Heart left ventricle (tissue), 16 donors: ENCODE results near the gene POU4F3. TPM values are rescaled to one million over a fixed set of nuclear protein-coding genes. Genes with fewer than 3 reads are reported as not detected.

Source experiments
- ATAC-seq, 4 donors: fragments of 200-7000 bp; cut with Tn5 transposase; one replicate each; pipeline ENCODE4 v1.9.1; 2020 to 2022; ENCODE audit warnings: moderate library complexity in 4 of 4, mild to moderate bottlenecking in 3 of 4, moderate number of reproducible peaks in 1 of 4
- DNase-seq, 5 donors: peaks; one replicate each; pipeline ENCODE4 v3.0.0-alpha.2; 2020
- H3K27ac ChIP-seq, 12 donors: fragments of 200-600 bp; sonication (generic) in 4 of 12; one replicate each; pipeline versions ENCODE4 v1.5.0 to v1.8.0; 2016 to 2022; ENCODE audit warnings: mild to moderate bottlenecking in 2 of 12
- H3K27me3 ChIP-seq, 9 donors: fragments of 200-600 bp; sonication (generic) in 2 of 9; one replicate each; pipeline versions ENCODE4 v1.5.1 to v1.8.0; 2016 to 2022; ENCODE audit warnings: mild to moderate bottlenecking in 3 of 9
- H3K36me3 ChIP-seq, 9 donors: fragments of 200-600 bp; sonication (generic) in 2 of 9; one replicate each; pipeline versions ENCODE4 v1.5.0 to v1.8.0; 2018 to 2022; ENCODE audit warnings: mild to moderate bottlenecking in 2 of 9
- H3K4me1 ChIP-seq, 12 donors: fragments of 200-600 bp; sonication (generic) in 4 of 12; one replicate each; pipeline versions ENCODE4 v1.5.0 to v1.8.0; 2016 to 2022; ENCODE audit warnings: mild to moderate bottlenecking in 3 of 12
- H3K4me3 ChIP-seq, 12 donors: fragments of 200-600 bp; sonication (generic) in 4 of 12; one replicate each; pipeline versions ENCODE4 v1.5.0 to v1.8.0; 2017 to 2022; ENCODE audit warnings: mild to moderate bottlenecking in 9 of 12, moderate library complexity in 4 of 12
- H3K9me3 ChIP-seq, 12 donors: fragments of 200-600 bp; sonication (generic) in 4 of 12; one replicate each; pipeline versions ENCODE4 v1.5.0 to v1.8.0; 2016 to 2022; ENCODE audit warnings: mild to moderate bottlenecking in 1 of 12
- POLR2A ChIP-seq, 2 donors: fragments of 450-650 bp; IDR thresholded peaks; one replicate each; pipeline ENCODE4 v1.6.1; 2017; ENCODE audit warnings: antibody characterized with exemption in 2 of 2, mild to moderate bottlenecking in 2 of 2, moderate library complexity in 2 of 2
- WGBS, 4 donors: extraction: QIAGEN DNeasy Blood & Tissue Kit in 2 of 4; methylation state at CpG; one replicate each; pipeline versions ENCODE4 v1.1.5 to v1.1.7; 2013 to 2018; 5-methylcytosine and 5-hydroxymethylcytosine counted together
- intact Hi-C, 10 donors: fragments of 100-400 bp; cut with DNase I; formaldehyde crosslinking; loops; one replicate each; pipeline versions ENCODE4 v1.11.1 to v1.14.2; 2022
- polyA plus RNA-seq, 2 donors: library from polyadenylated mRNA; stranded (reverse); fragments of 200-250 nt; gene quantifications; one replicate each; pipeline ENCODE4 v1.2.3, GENCODE V29; 2013
- total RNA-seq, 9 donors: library from RNA; depleted of rRNA in 2 of 9; stranded (reverse); fragments of >200 nt in 2 of 9; fragmentation: NEBNext Ultra II Directional in 3 of 9; extraction: Animal tissue kit (Norgen Biotek cat#: 25700) in 3 of 9; gene quantifications; one replicate each; pipeline versions ENCODE4 v1.1.0 to v1.2.4, GENCODE V29; 2016 to 2023
- TF ChIP-seq, protein P1 (sequence below), 12 donors: fragments of 200-600 bp; sonication (generic) in 4 of 12; IDR thresholded peaks; one replicate each; pipeline versions ENCODE4 v1.5.0 to v1.8.0; 2018 to 2022; ENCODE audit warnings: antibody characterized with exemption in 12 of 12, mild to moderate bottlenecking in 5 of 12
- donor health status: ischemic (EF 13 %, LVEDD 7.1; RV severe dilation, severe dysfunction).
- donor health status: healthy with polysubstance abuse.
- donor health status: DM: no; HTN: yes; CAD: no.
- donor health status: DM: no; HTN: no; CAD: no.
- donor health status: ischemic (EF 25% LVEDD 6.9; RV normal size, moderate dysfunction).
- donor health status: ischemic (EF 25% LVEDD 5.7; RV mildly dilated, moderate dysfunction).
- donor health status: healthy.
- donor health status: DM: yes; HTN: yes; CAD: no.
- donor health status: ischemic (EF 35%, LVEDD 5.7; RV mildly dilated, moderate dysfunction).
- donor health status: nonischemic (EF 11% LVEDD 7.7; RV severe dilation, severe dysfunction).
- donor health status: DM: yes; HTN: yes; CAD: no.
- donor health status: PGD.
- donor health status: ischemic (EF 29% LVEDD 5.4; RV normal size, mild dysfunction).
- donor health status: nonischemic (EF 23%, LVEDD 6.1; RV moderate dilation, normal function).

POU4F3 gene
- total and polyA plus RNA-seq, 11 donors: 0.04 to 0.10 TPM; not detected in 9

DNA sequence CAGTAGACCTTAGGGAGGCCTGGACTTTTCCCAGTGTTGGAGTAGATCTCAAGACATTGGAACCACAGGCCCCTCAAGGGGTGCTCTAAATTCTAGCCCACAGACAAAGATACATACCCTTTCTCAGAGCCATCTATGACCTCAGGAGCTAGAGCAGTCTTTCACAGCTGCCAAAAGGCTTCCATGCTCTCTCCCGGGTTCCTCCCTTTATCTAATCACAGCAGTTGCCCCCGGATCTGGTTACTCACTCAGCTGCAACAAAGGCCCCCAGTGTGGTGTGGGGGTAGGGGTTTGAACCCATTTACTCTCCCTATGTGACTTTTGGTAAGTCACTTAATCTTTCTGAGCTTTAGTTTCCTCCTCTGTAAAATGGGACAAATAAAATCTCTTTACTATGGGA is 27.0 kb downstream of the POU4F3 start:
- intact Hi-C loops: no loop called here
- TF ChIP-seq, protein P1, sequence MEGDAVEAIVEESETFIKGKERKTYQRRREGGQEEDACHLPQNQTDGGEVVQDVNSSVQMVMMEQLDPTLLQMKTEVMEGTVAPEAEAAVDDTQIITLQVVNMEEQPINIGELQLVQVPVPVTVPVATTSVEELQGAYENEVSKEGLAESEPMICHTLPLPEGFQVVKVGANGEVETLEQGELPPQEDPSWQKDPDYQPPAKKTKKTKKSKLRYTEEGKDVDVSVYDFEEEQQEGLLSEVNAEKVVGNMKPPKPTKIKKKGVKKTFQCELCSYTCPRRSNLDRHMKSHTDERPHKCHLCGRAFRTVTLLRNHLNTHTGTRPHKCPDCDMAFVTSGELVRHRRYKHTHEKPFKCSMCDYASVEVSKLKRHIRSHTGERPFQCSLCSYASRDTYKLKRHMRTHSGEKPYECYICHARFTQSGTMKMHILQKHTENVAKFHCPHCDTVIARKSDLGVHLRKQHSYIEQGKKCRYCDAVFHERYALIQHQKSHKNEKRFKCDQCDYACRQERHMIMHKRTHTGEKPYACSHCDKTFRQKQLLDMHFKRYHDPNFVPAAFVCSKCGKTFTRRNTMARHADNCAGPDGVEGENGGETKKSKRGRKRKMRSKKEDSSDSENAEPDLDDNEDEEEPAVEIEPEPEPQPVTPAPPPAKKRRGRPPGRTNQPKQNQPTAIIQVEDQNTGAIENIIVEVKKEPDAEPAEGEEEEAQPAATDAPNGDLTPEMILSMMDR (IDR thresholded peaks at IDR 0.05): no peak
- no peak for TF ChIP-seq POLR2A (IDR thresholded peaks at IDR 0.05)
- Histone ChIP-seq H3K36me3 (no peaks in the 10 kb centered on the region), H3K9me3 (no peaks in the 10 kb centered on the region), H3K4me1 (peaks cover 0 to 6% (median 0%) of the 10 kb centered on the region in 12 donors), H3K27ac (no peak overlapping the region), H3K27me3 (peaks cover 0 to 17% (median 0%) of the 10 kb centered on the region in 9 donors), H3K4me3 (no peak overlapping the region)
- WGBS, 4 donors: 12 to 31% (median 14%) methylated on average over 2 of the region's 2 CpGs
- ATAC-seq (no peak), DNase-seq (no peak)

DNA sequence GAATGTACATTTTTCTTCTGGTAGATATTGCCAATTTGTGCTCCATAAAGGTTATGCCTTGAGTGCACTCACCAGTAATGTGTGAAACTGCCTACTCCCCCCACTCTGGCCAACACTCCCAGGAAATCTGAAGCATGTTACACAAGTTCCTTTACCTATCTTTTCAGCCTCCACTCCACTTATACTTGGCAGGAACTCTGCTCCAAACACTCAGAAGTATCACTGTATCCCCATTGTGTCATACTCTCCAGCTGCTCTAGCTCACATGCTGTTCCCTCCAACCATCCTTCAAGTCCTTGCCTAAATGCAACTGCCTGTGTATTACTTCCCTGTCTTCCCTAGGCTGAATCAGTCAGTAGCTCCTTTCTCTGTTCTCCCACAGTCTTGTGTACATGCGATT is 28.3 kb downstream of the POU4F3 start:
- WGBS, 4 donors: 77 to 90% (median 84%) methylated on average over 1 of the region's 1 CpG
- H3K9me3 ChIP-seq: no peaks in the 10 kb centered on the region
- DNase-seq: no peak
- intact Hi-C loops: no loop called here
- H3K27me3 ChIP-seq: peaks cover 0 to 17% (median 0%) of the 10 kb centered on the region in 9 donors
- no peaks in the 10 kb centered on the region for H3K36me3 ChIP-seq
- ATAC-seq: peak; percentile 45 to 71 (median 54)
- H3K4me1 ChIP-seq: peaks cover 0 to 6% (median 0%) of the 10 kb centered on the region in 12 donors
- no peak overlapping the region for H3K4me3 ChIP-seq
- TF ChIP-seq POLR2A (IDR thresholded peaks at IDR 0.05): no peak
- TF ChIP-seq, protein P1 (IDR thresholded peaks at IDR 0.05): no peak
- no peak overlapping the region for H3K27ac ChIP-seq

DNA sequence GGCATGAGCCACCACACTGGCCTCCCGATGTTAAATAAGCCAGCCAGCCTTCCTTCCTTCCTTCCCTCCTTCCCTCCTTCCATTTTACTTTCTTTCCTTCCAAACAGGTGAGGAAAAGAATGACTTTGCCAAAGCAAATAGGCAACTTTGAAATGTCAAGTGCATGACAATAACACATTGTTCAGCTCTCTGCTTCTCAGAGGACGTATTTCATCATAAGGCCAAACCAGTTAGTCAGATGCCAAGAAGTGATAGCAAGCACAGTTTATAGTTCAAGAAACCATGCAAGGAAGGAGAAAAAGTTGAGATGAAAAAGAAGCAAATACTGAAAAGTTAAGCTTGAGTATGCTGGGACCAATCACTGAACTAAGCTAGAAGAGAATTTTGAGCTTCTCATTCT is 29.5 kb downstream of the POU4F3 start:
- 54 to 65% (median 59%) methylated on average over 2 of the region's 2 CpGs for WGBS, 4 donors
- intact Hi-C loops: no loop called here

DNA sequence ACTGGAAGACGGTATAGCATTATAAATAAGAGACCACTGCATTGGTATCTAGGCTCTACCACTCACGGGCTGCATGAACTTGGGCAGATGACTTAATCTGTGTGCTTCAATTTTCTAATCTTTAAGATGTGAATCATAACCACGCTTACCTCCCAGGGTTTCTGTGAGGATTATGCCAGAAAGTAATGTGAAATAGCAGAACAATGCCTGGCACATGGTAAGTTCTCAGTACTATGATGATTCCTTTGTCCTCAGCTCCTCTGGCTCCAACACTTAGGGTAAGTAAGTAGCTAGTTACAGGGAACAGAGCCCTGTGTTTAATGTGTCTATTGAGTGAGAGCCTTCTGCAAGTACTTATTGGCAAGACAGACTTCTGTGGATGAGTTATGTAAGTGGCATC is 31.1 kb downstream of the POU4F3 start:
- intact Hi-C loops: no loop called here
- H3K4me1 ChIP-seq: peaks cover 0 to 6% (median 0%) of the 10 kb centered on the region in 12 donors
- DNase-seq (no peak), ATAC-seq (no peak)
- TF ChIP-seq POLR2A (IDR thresholded peaks at IDR 0.05): no peak
- TF ChIP-seq, protein P1 (IDR thresholded peaks at IDR 0.05): no peak
- H3K4me3 ChIP-seq: no peak overlapping the region
- WGBS, 4 donors: 81 to 85% (median 83%) methylated on average over 3 of the region's 3 CpGs
- no peaks in the 10 kb centered on the region for H3K9me3 ChIP-seq
- H3K27ac ChIP-seq: no peak overlapping the region
- no peaks in the 10 kb centered on the region for H3K36me3 ChIP-seq
- H3K27me3 ChIP-seq: peaks cover 0 to 17% (median 0%) of the 10 kb centered on the region in 9 donors

More for the DNA sequence above, 29.5 kb downstream of the POU4F3 start:
- no peak for TF ChIP-seq POLR2A (IDR thresholded peaks at IDR 0.05)
- TF ChIP-seq, protein P1 (IDR thresholded peaks at IDR 0.05): no peak
- no peaks in the 10 kb centered on the region for H3K36me3 ChIP-seq
- no peak for DNase-seq
- peaks cover 0 to 17% (median 0%) of the 10 kb centered on the region in 9 donors for H3K27me3 ChIP-seq
- no peak overlapping the region for H3K4me3 ChIP-seq
- H3K27ac ChIP-seq: no peak overlapping the region
- no peaks in the 10 kb centered on the region for H3K9me3 ChIP-seq
- ATAC-seq: no peak
- peaks cover 0 to 6% (median 0%) of the 10 kb centered on the region in 12 donors for H3K4me1 ChIP-seq
